HepG2 (cell line): Measurements from ENCODE around the gene KATNBL1. TPM values are rescaled to one million over a fixed set of nuclear protein-coding genes. Genes with fewer than 3 reads are reported as not detected.

ENCODE experiments used
- AGO1 ChIP-seq: fragments of 200-400 bp; formaldehyde crosslinking; IDR thresholded peaks from 2 replicates; pipeline ENCODE4 v1.6.1; 2017; ENCODE audit warnings: mild to moderate bottlenecking, low read depth, low read length, moderate library complexity; ENCODE audit not compliant: poor library complexity, severe bottlenecking
- EZH2 ChIP-seq: conservative IDR thresholded peaks from 2 replicates; pipeline ENCODE4 v1.6.1; 2012; ENCODE audit warnings: mild to moderate bottlenecking, low read depth, low read length, moderate library complexity
- HCFC1 ChIP-seq: fragments of 150-350 bp; IDR thresholded peaks from 2 replicates; pipeline ENCODE4 v1.6.1; 2014; ENCODE audit warnings: low read depth, low read length
- HDAC6 ChIP-seq: fragments of 200-600 bp; sonication (generic); IDR thresholded peaks from 2 replicates; pipeline ENCODE4 v1.7.0; 2017; ENCODE audit warnings: mild to moderate bottlenecking, antibody characterized with exemption, low read length, low read depth
- IKZF1 ChIP-seq: fragments of 450-650 bp; IDR thresholded peaks from 2 replicates; pipeline ENCODE4 v1.7.1; 2016
- JARID2 ChIP-seq: sonication (generic); formaldehyde crosslinking; IDR thresholded peaks from 2 replicates; pipeline ENCODE4 v1.8.1; 2023; ENCODE audit warnings: missing genetic modification reagents, inconsistent platforms; ENCODE audit not compliant: insufficient replicate concordance
- LCORL ChIP-seq, 2 experiments: fragments of 450-650 bp in 1 of 2; sonication (generic) in 1 of 2; formaldehyde crosslinking in 1 of 2; IDR thresholded peaks; 2 replicates each; pipeline versions ENCODE4 v1.5.0 to v1.6.1; 2017 to 2020; ENCODE audit warnings: antibody characterized with exemption in 1 of 2, missing genetic modification reagents in 1 of 2
- NCOR1 ChIP-seq: fragments of 200-600 bp; sonication (generic); IDR thresholded peaks from 2 replicates; pipeline ENCODE4 v1.7.0; 2017; ENCODE audit warnings: antibody characterized with exemption, low read length, borderline replicate concordance
- POLR2AphosphoS2 ChIP-seq: IDR thresholded peaks from 2 replicates; pipeline ENCODE4 v1.6.1; 2011; ENCODE audit warnings: low read depth, low read length, improper control_type of control experiment
- RARA ChIP-seq: IDR thresholded peaks from 2 replicates; pipeline ENCODE4 v1.6.1; 2016; ENCODE audit warnings: missing genetic modification reagents, missing compliant biosample characterization
- SMAD3 ChIP-seq: sonication (generic); formaldehyde crosslinking; IDR thresholded peaks from 2 replicates; pipeline ENCODE4 v1.4.0; 2020; ENCODE audit warnings: missing genetic modification reagents
- TBL1XR1 ChIP-seq: fragments of 150-350 bp; IDR thresholded peaks from 2 replicates; pipeline ENCODE4 v1.6.1; 2014; ENCODE audit warnings: borderline replicate concordance, low read length; ENCODE audit not compliant: partially characterized antibody
- ZNF232 ChIP-seq: sonication (generic); formaldehyde crosslinking; IDR thresholded peaks from 2 replicates; pipeline ENCODE4 v1.4.0; 2020; ENCODE audit warnings: missing genetic modification reagents, borderline replicate concordance
- ZNF343 ChIP-seq: sonication (generic); formaldehyde crosslinking; IDR thresholded peaks from 2 replicates; pipeline ENCODE4 v1.4.0; 2020; ENCODE audit warnings: mild to moderate bottlenecking, missing genetic modification reagents
- ZNF557 ChIP-seq: sonication (generic); formaldehyde crosslinking; IDR thresholded peaks from 2 replicates; pipeline ENCODE4 v1.4.0; 2020; ENCODE audit warnings: missing genetic modification reagents
- ZNF724P ChIP-seq: sonication (generic); formaldehyde crosslinking; IDR thresholded peaks from 2 replicates; pipeline ENCODE4 v1.8.0; 2022; ENCODE audit warnings: missing genetic modification reagents, borderline replicate concordance
- ZNF75D ChIP-seq: sonication (generic); formaldehyde crosslinking; IDR thresholded peaks from 2 replicates; pipeline ENCODE4 v1.8.1; 2023; ENCODE audit warnings: missing genetic modification reagents, mild to moderate bottlenecking, borderline replicate concordance
- polyA plus RNA-seq, 8 experiments: library from polyadenylated mRNA; depleted of rRNA in 3 of 8; stranded (reverse) in 7 of 8; unstranded in 1 of 8; fragments of >200 nt; fragmentation: Illumina TruSeq in 4 of 8; extraction: Trizol in 4 of 8; gene quantifications; 2 replicates each; pipeline versions ENCODE4 v1.2.1 to v1.2.3, GENCODE V29; 2011 to 2016; ENCODE audit warnings: low read depth in 4 of 8, missing spikeins in 1 of 8, mixed read lengths in 1 of 8; ENCODE audit not compliant: insufficient read depth in 1 of 8
- total RNA-seq, 5 experiments: library from RNA; depleted of rRNA; stranded (reverse); fragments of >200 nt; fragmentation: Illumina TruSeq; extraction: Trizol; gene quantifications; 2 replicates each; pipeline ENCODE4 v1.2.3, GENCODE V29; 2016; ENCODE audit warnings: low read depth in 1 of 5
- TF ChIP-seq, protein P1 (sequence below): sonication (generic); formaldehyde crosslinking; IDR thresholded peaks from 2 replicates; pipeline ENCODE4 v1.4.0; 2020; ENCODE audit warnings: mild to moderate bottlenecking, low read depth, missing genetic modification reagents
- TF ChIP-seq, protein P2 (sequence below): sonication (generic); formaldehyde crosslinking; IDR thresholded peaks from 2 replicates; pipeline ENCODE4 v1.4.0; 2020; ENCODE audit warnings: missing genetic modification reagents

The KATNBL1 gene
- total and polyA plus RNA-seq, 2 of the 13 experiments (the other 11 are each of a cell fraction or from before 2014, with no cell fraction given): 23.4 to 42.8 TPM

DNA sequence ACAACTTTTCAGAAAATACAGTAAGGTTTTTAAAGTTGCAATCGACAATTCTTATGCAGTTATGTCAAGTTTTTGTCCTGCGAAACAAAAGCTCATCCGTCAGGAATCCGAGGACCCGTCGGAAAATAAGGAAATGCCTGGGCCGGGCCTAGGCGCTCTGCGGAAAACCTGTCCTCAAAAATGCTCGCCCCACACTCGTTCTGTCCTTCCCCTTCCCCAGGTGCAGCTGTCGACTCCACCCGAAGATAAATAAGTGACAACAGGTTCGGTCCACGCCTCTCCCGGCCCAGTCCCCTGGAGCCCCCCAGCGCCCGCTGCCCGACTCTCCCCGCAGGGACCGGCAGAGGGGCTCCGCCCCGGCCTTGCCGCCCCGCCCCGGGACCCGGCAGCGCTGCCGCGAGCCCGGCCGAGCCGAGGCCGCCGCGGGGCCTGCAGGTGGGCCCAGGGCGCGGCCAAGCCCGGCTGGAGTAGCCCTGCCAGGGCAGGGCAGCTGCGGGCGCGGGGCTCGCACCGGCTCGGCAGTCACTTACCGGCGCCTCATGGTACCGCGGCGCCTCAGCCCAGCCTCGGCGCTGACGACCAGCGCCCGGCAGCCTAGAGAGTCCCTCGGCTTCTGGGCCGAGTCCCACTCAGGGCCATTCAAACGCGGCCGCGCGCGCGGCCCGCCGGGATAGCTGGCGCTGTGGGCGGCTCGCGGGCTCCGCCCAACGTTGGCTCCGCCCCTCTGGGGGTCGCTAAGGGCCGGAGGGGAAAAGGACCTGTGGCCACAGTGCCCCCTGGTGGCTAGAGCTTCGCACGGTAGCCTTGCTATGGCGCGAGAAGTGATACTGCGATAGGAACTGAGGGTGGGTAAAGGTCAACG is at the start of gene KATNBL1 (continued):
- TF ChIP-seq HDAC6 (no peak), JARID2 (CRISPR knock-in tag) (no peak), IKZF1 (no peak), LCORL (IDR thresholded peaks at IDR 0.05) (no peak), LCORL (CRISPR knock-in tag; IDR thresholded peaks at IDR 0.05) (0 out of 2 replicates have a peak, but pooled peaks have one; percentile 55), SMAD3 (0 out of 2 replicates have a peak, but pooled peaks have one; percentile 53), TBL1XR1 (peak; percentile 38), ZNF724P (CRISPR knock-in tag) (no peak), AGO1 (no peak), ZNF75D (CRISPR knock-in tag) (no peak), ZNF232 (CRISPR knock-in tag) (peak; percentile 80), POLR2AphosphoS2 (no peak), NCOR1 (no peak), EZH2 (no peak), ZNF343 (CRISPR knock-in tag) (no peak), RARA (peak; percentile 49; the same call in 1 of the 2 replicates), HCFC1 (no peak), ZNF557 (CRISPR knock-in tag) (no peak)
- TF ChIP-seq, protein P1, sequence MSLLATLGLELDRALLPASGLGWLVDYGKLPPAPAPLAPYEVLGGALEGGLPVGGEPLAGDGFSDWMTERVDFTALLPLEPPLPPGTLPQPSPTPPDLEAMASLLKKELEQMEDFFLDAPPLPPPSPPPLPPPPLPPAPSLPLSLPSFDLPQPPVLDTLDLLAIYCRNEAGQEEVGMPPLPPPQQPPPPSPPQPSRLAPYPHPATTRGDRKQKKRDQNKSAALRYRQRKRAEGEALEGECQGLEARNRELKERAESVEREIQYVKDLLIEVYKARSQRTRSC (CRISPR knock-in tag): no peak
- TF ChIP-seq, protein P2, sequence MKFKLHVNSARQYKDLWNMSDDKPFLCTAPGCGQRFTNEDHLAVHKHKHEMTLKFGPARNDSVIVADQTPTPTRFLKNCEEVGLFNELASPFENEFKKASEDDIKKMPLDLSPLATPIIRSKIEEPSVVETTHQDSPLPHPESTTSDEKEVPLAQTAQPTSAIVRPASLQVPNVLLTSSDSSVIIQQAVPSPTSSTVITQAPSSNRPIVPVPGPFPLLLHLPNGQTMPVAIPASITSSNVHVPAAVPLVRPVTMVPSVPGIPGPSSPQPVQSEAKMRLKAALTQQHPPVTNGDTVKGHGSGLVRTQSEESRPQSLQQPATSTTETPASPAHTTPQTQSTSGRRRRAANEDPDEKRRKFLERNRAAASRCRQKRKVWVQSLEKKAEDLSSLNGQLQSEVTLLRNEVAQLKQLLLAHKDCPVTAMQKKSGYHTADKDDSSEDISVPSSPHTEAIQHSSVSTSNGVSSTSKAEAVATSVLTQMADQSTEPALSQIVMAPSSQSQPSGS: no peak
